SK-N-SH treated with all-trans-retinoic acid at 6 μM for 48 hours (cell line): Measurements from ENCODE around the gene NLGN2.

Source experiments
- ARNTL ChIP-seq: fragments of 450-650 bp; formaldehyde crosslinking; IDR thresholded peaks from 2 replicates; pipeline ENCODE4 v1.5.0; 2020; ENCODE audit warnings: low read depth, mild to moderate bottlenecking, moderate library complexity, borderline replicate concordance
- BACH2 ChIP-seq: fragments of 250-450 bp; sonication (Bioruptor Pico); IDR thresholded peaks from 2 replicates; pipeline ENCODE4 v1.9.0; 2021; ENCODE audit warnings: mild to moderate bottlenecking, borderline replicate concordance
- CREB5 ChIP-seq: fragments of 250-450 bp; sonication (Bioruptor Pico); IDR thresholded peaks from 2 replicates; pipeline ENCODE4 v1.5.1; 2020; ENCODE audit warnings: low read depth, mild to moderate bottlenecking, moderate library complexity
- CSDC2 ChIP-seq: fragments of 250-450 bp; sonication (Bioruptor Pico); IDR thresholded peaks from 2 replicates; pipeline ENCODE4 v1.5.0; 2020; ENCODE audit warnings: mild to moderate bottlenecking, moderate library complexity
- ESRRG ChIP-seq: fragments of 250-450 bp; sonication (Bioruptor Pico); IDR thresholded peaks from 2 replicates; pipeline ENCODE4 v1.6.1; 2021; ENCODE audit warnings: mild to moderate bottlenecking
- RARB ChIP-seq: fragments of 250-450 bp; sonication (Bioruptor Pico); IDR thresholded peaks from 2 replicates; pipeline ENCODE4 v1.8.0; 2021; ENCODE audit warnings: mild to moderate bottlenecking, moderate library complexity
- ZC3H10 ChIP-seq: fragments of 250-450 bp; sonication (Bioruptor Pico); IDR thresholded peaks from 2 replicates; pipeline ENCODE4 v1.5.1; 2021; ENCODE audit warnings: mild to moderate bottlenecking, moderate library complexity
- ZFP3 ChIP-seq: fragments of 250-450 bp; sonication (Bioruptor Pico); IDR thresholded peaks from 2 replicates; pipeline ENCODE4 v1.5.0; 2020; ENCODE audit warnings: mild to moderate bottlenecking, moderate library complexity
- ZFP30 ChIP-seq: fragments of 450-650 bp; formaldehyde crosslinking; IDR thresholded peaks from 2 replicates; pipeline ENCODE4 v1.5.0; 2022; ENCODE audit warnings: mild to moderate bottlenecking, moderate library complexity

GRCh38 chr17:7389924-7390910 lies 17.4 kb upstream of the NLGN2 start:
- TF ChIP-seq ZFP3: no peak
- TF ChIP-seq ESRRG (CRISPR knock-in tag): no peak
- TF ChIP-seq ZC3H10 (CRISPR knock-in tag): no peak
- no peak for TF ChIP-seq CSDC2 (CRISPR knock-in tag)
- TF ChIP-seq ZFP30 (CRISPR knock-in tag): no peak
- TF ChIP-seq BACH2 (CRISPR knock-in tag): no peak
- TF ChIP-seq CREB5: no peak
- TF ChIP-seq ARNTL (CRISPR knock-in tag): no peak
- no peak for TF ChIP-seq RARB (CRISPR knock-in tag)
